ENCODE data around the gene NEAT1. TPM values are rescaled to one million over a fixed set of nuclear protein-coding genes. Genes with fewer than 3 reads are reported as not detected.

The NEAT1 gene
- total and polyA plus RNA-seq, 9 of the 15 experiments (the other 6 are each of a cell fraction or from before 2014, with no cell fraction given) = 20.1 to 389 (median 62.8) TPM

GRCh38 chr11:65422633-65423515 lies at the start of gene NEAT1 (continued):
- TF ChIP-seq MED1 (CRISPR knock-in tag; IDR thresholded peaks at IDR 0.05; ENCODE audit: borderline replicate concordance) (no peak), RBM17 (IDR thresholded peaks at IDR 0.05; ENCODE audit: borderline replicate concordance, low read depth, low read length) (no peak), CCNT2 (IDR thresholded peaks at IDR 0.05; ENCODE audit: borderline replicate concordance, extremely low read depth, insufficient read length, low read depth, low read length) (peak; percentile 93), ZNF785 (CRISPR knock-in tag; IDR thresholded peaks at IDR 0.05) (peak; percentile 41; the same call in 1 of the 2 replicates), FOXA1 (IDR thresholded peaks at IDR 0.05; ENCODE audit: borderline replicate concordance) (no peak), U2AF2 (optimal IDR thresholded peaks at IDR 0.05; ENCODE audit: low read depth, low read length) (no peak), YY1 (IDR thresholded peaks at IDR 0.05; ENCODE audit: borderline replicate concordance in 1 of 3, control insufficient read depth in 1 of 3, extremely low read depth in 1 of 3, insufficient read depth in 3 of 3, insufficient read length in 1 of 3, insufficient replicate concordance in 2 of 3, low read depth in 1 of 3, low read length in 2 of 3) (peak in 2 of 3 experiments; percentile 63 to 74), NBN (IDR thresholded peaks at IDR 0.05; ENCODE audit: low read depth) (no peak), ZC3H8 (IDR thresholded peaks at IDR 0.05) (peak; percentile 73; the same call in 1 of the 2 replicates), ZZZ3 (IDR thresholded peaks at IDR 0.05) (no peak), SMAD2 (IDR thresholded peaks at IDR 0.05; ENCODE audit: low read depth, low read length) (no peak), CAMTA2 (CRISPR knock-in tag; conservative IDR thresholded peaks at IDR 0.05) (peak; percentile 100), FOSL1 (tag; conservative IDR thresholded peaks at IDR 0.05) (no peak), ZNF561 (CRISPR knock-in tag; conservative IDR thresholded peaks at IDR 0.05) (peak; percentile 100), NCOA2 (IDR thresholded peaks at IDR 0.05; ENCODE audit: partially characterized antibody in 2 of 2) (no peak), KLF13 (tag; IDR thresholded peaks at IDR 0.05; ENCODE audit: borderline replicate concordance, low read depth) (peak; percentile 84), U2AF1 (optimal IDR thresholded peaks at IDR 0.05; ENCODE audit: low read depth, low read length) (no peak)
- TF ChIP-seq, protein P1, sequence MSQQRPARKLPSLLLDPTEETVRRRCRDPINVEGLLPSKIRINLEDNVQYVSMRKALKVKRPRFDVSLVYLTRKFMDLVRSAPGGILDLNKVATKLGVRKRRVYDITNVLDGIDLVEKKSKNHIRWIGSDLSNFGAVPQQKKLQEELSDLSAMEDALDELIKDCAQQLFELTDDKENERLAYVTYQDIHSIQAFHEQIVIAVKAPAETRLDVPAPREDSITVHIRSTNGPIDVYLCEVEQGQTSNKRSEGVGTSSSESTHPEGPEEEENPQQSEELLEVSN (IDR thresholded peaks at IDR 0.05; ENCODE audit: borderline replicate concordance in 1 of 2, extremely low read depth in 1 of 2, insufficient read depth in 1 of 2, insufficient read length in 1 of 2, low read depth in 1 of 2, low read length in 1 of 2, poor library complexity in 1 of 2, severe bottlenecking in 1 of 2) = peak in 1 of 2 experiments; percentile 43
- TF ChIP-seq, protein P2, sequence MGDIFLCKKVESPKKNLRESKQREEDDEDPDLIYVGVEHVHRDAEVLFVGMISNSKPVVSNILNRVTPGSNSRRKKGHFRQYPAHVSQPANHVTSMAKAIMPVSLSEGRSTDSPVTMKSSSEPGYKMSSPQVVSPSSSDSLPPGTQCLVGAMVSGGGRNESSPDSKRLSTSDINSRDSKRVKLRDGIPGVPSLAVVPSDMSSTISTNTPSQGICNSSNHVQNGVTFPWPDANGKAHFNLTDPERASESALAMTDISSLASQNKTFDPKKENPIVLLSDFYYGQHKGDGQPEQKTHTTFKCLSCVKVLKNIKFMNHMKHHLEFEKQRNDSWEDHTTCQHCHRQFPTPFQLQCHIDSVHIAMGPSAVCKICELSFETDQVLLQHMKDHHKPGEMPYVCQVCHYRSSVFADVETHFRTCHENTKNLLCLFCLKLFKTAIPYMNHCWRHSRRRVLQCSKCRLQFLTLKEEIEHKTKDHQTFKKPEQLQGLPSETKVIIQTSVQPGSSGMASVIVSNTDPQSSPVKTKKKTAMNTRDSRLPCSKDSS (IDR thresholded peaks at IDR 0.05; ENCODE audit: low read depth, partially characterized antibody) = no peak
- TF ChIP-seq, protein P3, sequence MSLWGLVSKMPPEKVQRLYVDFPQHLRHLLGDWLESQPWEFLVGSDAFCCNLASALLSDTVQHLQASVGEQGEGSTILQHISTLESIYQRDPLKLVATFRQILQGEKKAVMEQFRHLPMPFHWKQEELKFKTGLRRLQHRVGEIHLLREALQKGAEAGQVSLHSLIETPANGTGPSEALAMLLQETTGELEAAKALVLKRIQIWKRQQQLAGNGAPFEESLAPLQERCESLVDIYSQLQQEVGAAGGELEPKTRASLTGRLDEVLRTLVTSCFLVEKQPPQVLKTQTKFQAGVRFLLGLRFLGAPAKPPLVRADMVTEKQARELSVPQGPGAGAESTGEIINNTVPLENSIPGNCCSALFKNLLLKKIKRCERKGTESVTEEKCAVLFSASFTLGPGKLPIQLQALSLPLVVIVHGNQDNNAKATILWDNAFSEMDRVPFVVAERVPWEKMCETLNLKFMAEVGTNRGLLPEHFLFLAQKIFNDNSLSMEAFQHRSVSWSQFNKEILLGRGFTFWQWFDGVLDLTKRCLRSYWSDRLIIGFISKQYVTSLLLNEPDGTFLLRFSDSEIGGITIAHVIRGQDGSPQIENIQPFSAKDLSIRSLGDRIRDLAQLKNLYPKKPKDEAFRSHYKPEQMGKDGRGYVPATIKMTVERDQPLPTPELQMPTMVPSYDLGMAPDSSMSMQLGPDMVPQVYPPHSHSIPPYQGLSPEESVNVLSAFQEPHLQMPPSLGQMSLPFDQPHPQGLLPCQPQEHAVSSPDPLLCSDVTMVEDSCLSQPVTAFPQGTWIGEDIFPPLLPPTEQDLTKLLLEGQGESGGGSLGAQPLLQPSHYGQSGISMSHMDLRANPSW (CRISPR knock-in tag; IDR thresholded peaks at IDR 0.05) = no peak; the same call in 1 of the 2 replicates

Measured in K562 (cell line).